ENCODE measurements around the gene IGF2.

Gene IGF2

DNA sequence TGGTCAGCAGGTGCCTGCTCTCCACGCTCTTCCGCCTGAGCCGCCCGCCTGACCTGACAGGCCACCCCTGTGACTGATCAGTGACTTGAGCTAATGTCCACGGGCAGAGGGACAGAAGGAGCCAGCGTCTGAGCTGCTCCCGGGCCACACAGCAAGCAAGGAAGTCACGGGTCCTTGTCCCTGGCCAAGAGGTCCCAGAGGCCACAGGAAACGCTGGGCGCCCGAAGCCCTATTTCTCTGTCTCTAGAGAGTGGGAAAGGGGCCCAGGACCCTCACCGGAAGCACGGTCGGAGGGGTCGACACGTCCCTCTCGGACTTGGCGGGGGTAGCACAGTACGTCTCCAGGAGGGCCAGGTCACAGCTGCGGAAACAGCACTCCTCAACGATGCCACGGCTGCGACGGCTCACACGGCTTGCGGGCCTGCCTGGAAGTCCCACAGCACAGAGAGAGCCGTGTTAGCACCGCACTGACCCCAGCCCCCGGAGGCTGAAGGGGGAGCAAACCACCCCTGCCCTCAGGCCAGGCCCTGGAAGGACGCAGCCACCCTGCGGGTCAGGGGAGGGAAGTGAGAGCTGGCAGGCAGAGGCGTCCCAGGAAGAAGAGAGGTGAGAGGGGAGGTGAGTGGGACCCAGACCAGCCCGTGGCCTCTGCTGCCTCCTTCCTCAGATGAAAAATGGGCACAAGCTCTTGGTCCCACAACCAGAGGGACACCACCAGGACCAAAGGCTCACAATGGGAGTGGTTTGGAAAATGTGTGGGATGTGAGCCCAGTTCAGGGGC lies 5.8 kb downstream of the IGF2 start:
- DNase-seq (ENCODE audit: low read depth): no peak
- TF ChIP-seq, protein P1, sequence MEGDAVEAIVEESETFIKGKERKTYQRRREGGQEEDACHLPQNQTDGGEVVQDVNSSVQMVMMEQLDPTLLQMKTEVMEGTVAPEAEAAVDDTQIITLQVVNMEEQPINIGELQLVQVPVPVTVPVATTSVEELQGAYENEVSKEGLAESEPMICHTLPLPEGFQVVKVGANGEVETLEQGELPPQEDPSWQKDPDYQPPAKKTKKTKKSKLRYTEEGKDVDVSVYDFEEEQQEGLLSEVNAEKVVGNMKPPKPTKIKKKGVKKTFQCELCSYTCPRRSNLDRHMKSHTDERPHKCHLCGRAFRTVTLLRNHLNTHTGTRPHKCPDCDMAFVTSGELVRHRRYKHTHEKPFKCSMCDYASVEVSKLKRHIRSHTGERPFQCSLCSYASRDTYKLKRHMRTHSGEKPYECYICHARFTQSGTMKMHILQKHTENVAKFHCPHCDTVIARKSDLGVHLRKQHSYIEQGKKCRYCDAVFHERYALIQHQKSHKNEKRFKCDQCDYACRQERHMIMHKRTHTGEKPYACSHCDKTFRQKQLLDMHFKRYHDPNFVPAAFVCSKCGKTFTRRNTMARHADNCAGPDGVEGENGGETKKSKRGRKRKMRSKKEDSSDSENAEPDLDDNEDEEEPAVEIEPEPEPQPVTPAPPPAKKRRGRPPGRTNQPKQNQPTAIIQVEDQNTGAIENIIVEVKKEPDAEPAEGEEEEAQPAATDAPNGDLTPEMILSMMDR (IDR thresholded peaks at IDR 0.05; ENCODE audit: low read depth, low read length): no peak
- TF ChIP-seq, protein P2, sequence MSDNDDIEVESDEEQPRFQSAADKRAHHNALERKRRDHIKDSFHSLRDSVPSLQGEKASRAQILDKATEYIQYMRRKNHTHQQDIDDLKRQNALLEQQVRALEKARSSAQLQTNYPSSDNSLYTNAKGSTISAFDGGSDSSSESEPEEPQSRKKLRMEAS (IDR thresholded peaks at IDR 0.05; ENCODE audit: low read depth, low read length): no peak
- TF ChIP-seq MYC (IDR thresholded peaks at IDR 0.05; ENCODE audit: low read depth, low read length) (no peak), POLR2A (IDR thresholded peaks at IDR 0.05; ENCODE audit: extremely low read depth, insufficient read length) (no peak)
- no peak overlapping the region for H3K4me3 ChIP-seq (ENCODE audit: low read depth, low read length)

DNA sequence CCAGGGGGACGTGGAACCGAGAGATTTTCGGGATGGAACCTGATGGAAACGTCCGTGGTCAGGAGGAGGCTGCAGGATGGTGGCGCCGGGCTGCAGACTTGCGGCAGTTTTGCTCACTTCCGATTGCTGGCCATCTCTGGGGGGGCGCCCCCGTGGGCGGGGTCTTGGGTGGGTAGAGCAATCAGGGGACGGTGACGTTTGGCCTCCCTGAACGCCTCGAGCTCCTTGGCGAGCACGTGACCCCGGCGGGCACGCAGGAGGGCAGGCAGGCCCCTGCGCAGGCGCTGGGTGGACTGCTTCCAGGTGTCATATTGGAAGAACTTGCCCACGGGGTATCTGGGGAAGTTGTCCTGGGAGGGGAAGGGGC lies 6.3 kb downstream of the IGF2 start:
- no peak for DNase-seq (ENCODE audit: low read depth)
- no peak overlapping the region for H3K4me3 ChIP-seq (ENCODE audit: low read depth, low read length)
- TF ChIP-seq MYC (IDR thresholded peaks at IDR 0.05; ENCODE audit: low read depth, low read length): no peak
- TF ChIP-seq, protein P2 (IDR thresholded peaks at IDR 0.05; ENCODE audit: low read depth, low read length): no peak
- TF ChIP-seq, protein P1 (IDR thresholded peaks at IDR 0.05; ENCODE audit: low read depth, low read length): no peak
- TF ChIP-seq POLR2A (IDR thresholded peaks at IDR 0.05; ENCODE audit: extremely low read depth, insufficient read length): no peak

DNA sequence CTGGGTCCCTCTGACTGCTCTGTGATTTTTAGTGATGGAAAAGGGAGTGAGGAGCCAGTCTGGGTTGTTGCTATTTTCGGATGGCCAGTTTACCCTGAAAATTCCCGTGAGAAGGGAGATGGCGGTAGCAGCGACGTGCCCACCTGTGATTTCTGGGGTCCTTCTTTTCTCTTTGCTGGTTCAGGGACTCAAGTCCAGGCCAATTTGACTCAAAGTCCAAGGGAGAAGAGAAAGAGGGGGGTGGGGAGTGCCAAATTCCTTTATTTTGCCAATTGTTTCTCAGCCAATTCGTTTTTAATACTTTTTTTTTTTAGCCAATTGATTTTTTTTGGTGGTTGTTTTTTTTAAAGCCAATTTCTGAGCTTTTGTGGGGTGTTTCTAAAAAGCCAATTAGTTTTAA lies 6.9 kb downstream of the IGF2 start:
- TF ChIP-seq, protein P2 (IDR thresholded peaks at IDR 0.05; ENCODE audit: low read depth, low read length): no peak
- DNase-seq (ENCODE audit: low read depth): no peak
- no peak overlapping the region for H3K4me3 ChIP-seq (ENCODE audit: low read depth, low read length)

DNA sequence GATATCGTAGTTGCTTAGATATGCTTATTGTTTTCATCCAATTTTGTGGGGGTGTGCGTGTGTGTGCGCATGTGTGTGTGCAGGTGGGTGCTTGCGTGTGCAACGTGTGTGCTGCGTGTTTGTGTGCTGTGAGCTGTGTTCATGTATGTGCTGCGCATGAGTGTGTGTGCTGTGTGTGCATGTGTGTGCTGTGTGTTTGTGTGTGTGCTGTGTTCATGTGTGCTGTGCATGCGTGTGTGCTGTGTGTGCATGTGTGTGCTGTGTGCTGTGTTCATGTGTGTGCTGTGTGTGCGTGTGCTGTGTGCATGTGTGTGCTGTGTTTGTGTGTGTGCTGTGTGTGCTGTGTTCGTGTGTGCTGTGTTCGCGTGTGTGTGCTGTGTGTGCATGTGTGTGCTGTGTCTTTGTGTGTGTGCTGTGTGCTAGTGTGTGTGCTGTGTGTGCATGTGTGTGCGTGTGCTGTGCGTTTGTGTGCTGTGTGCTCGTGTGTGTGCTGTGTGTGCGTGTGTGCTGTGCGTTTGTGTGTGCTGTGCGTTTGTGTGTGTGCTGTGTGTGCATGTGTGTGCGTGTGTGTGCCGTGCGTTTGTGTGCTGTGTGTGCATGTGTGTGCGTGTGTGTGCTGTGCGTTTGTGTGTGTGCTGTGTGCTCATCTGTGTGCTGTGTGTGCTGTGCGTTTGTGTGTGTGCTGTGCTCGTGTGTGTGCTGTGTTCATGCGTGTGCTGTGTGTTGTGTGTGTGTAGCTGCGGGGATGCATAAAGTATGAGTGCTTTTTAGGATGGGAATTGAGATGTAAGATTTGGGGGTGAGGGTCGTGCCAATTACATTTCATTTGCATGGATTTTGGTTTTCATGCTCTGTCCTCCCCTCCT lies 7.6 kb downstream of the IGF2 start:
- H3K4me3 ChIP-seq (ENCODE audit: low read depth, low read length): no peak overlapping the region
- TF ChIP-seq, protein P2 (IDR thresholded peaks at IDR 0.05; ENCODE audit: low read depth, low read length): no peak
- TF ChIP-seq, protein P1 (IDR thresholded peaks at IDR 0.05; ENCODE audit: low read depth, low read length): no peak
- TF ChIP-seq MYC (IDR thresholded peaks at IDR 0.05; ENCODE audit: low read depth, low read length) (no peak), POLR2A (IDR thresholded peaks at IDR 0.05; ENCODE audit: extremely low read depth, insufficient read length) (no peak)
- DNase-seq (ENCODE audit: low read depth): no peak

DNA sequence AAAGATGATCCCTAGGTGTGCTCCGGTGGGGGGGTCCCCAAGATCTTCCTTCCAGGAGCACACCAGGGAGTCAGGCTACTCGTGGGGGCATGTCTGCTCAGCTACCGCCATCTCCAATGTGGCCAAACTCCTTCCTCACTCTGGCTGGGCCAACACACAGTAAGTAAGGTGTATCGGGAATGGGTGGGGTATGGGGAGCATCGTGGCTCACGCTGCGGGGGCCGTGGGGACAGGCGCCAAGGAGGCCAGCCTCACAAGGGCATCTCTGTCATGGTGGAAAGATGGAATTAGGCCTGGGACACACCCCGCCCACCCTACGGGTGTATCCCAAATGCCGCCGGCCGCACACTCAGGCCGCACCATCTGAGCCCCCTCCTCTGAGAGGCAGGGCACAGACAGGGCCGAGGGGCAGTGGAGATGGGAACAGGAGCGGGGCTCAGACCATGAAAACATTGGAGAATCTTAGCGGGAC lies 8.3 kb downstream of the IGF2 start:
- no peak for DNase-seq (ENCODE audit: low read depth)
- H3K4me3 ChIP-seq (ENCODE audit: low read depth, low read length): no peak overlapping the region
- TF ChIP-seq, protein P1 (IDR thresholded peaks at IDR 0.05; ENCODE audit: low read depth, low read length): no peak
- TF ChIP-seq, protein P2 (IDR thresholded peaks at IDR 0.05; ENCODE audit: low read depth, low read length): no peak
- no peak for TF ChIP-seq MYC (IDR thresholded peaks at IDR 0.05; ENCODE audit: low read depth, low read length)
- TF ChIP-seq POLR2A (IDR thresholded peaks at IDR 0.05; ENCODE audit: extremely low read depth, insufficient read length): no peak
